ENCODE results near the gene SCRN2. TPM values are rescaled to one million over a fixed set of nuclear protein-coding genes. Genes with fewer than 3 reads are reported as not detected.

The SCRN2 gene
- total and polyA plus RNA-seq, 2 experiments from 2014 or later = 40.6 to 45.5 TPM

GRCh38 chr17:47871048-47871447 lies 30.0 kb upstream of the SCRN2 start:
- H3F3A ChIP-seq (replicated peaks; ENCODE audit: low read depth) = peaks cover 6% of the 10 kb centered on the region; the same call in 1 of the 2 replicates
- H3K4me3 ChIP-seq = no peak overlapping the region
- H3K4me2 ChIP-seq = no peak overlapping the region
- Mint-ChIP-seq H3K36me3 (ENCODE audit: low read depth) (no peaks in the 10 kb centered on the region), H3K27me3 (ENCODE audit: insufficient read depth, low read depth, poor library complexity) (peaks cover 62% of the 10 kb centered on the region), H3K27ac (no peak overlapping the region), H3K9me3 (no peaks in the 10 kb centered on the region), H3K4me3 (no peak overlapping the region; the same call in 2 of the 3 replicates), H3K4me1 (peaks cover 53% of the 10 kb centered on the region)
- no peaks in the 10 kb centered on the region for H3K79me2 ChIP-seq (replicated peaks; ENCODE audit: insufficient read depth)
- H2AFZ ChIP-seq = no peak overlapping the region
- H3K27ac ChIP-seq (ENCODE audit: low read depth) = no peak overlapping the region
- no peak for TF ChIP-seq JUNB (IDR thresholded peaks at IDR 0.05; ENCODE audit: unreplicated experiment)
- DNase-seq (ENCODE audit: low spot score) = no peak
- H3K9me2 ChIP-seq (ENCODE audit: insufficient read depth) = no peaks in the 10 kb centered on the region
- H3K27me3 ChIP-seq (ENCODE audit: insufficient read depth) = peaks cover 71% of the 10 kb centered on the region
- no peaks in the 10 kb centered on the region for H3K36me3 ChIP-seq (ENCODE audit: insufficient read depth)
- H3K4me1 ChIP-seq (ENCODE audit: insufficient read depth) = peaks cover 47% of the 10 kb centered on the region
- H4K20me1 ChIP-seq (replicated peaks; ENCODE audit: insufficient read depth) = peaks cover 5% of the 10 kb centered on the region; the same call in 1 of the 2 replicates
- ATAC-seq = no peak

GRCh38 chr17:47870056-47870455 lies 29.0 kb upstream of the SCRN2 start:
- Histone ChIP-seq H3K4me1 (ENCODE audit: insufficient read depth) (peaks cover 38% of the 10 kb centered on the region), H3K27me3 (ENCODE audit: insufficient read depth) (peaks cover 69% of the 10 kb centered on the region), H3K4me3 (0 out of 2 replicates have a peak overlapping the region, but pooled peaks have one; percentile 26), H3F3A (replicated peaks; ENCODE audit: low read depth) (peaks cover 6% of the 10 kb centered on the region; the same call in 1 of the 2 replicates), H3K4me2 (peak overlapping the region; percentile 67), H2AFZ (no peak overlapping the region), H4K20me1 (replicated peaks; ENCODE audit: insufficient read depth) (peaks cover 5% of the 10 kb centered on the region; the same call in 1 of the 2 replicates), H3K9me2 (ENCODE audit: insufficient read depth) (no peaks in the 10 kb centered on the region), H3K36me3 (ENCODE audit: insufficient read depth) (no peaks in the 10 kb centered on the region), H3K79me2 (replicated peaks; ENCODE audit: insufficient read depth) (no peaks in the 10 kb centered on the region), H3K27ac (ENCODE audit: low read depth) (no peak overlapping the region)
- peaks cover 58% of the 10 kb centered on the region for H3K27me3 Mint-ChIP-seq (ENCODE audit: insufficient read depth, low read depth, poor library complexity)
- ATAC-seq (no peak; the same call in 2 of the 3 replicates), DNase-seq (ENCODE audit: low spot score) (peak; percentile 8)
- no peaks in the 10 kb centered on the region for H3K9me3 Mint-ChIP-seq
- H3K4me3 Mint-ChIP-seq = 0 out of 3 replicates have a peak overlapping the region, but pooled peaks have one; percentile 28
- H3K27ac Mint-ChIP-seq = no peak overlapping the region
- no peaks in the 10 kb centered on the region for H3K36me3 Mint-ChIP-seq (ENCODE audit: low read depth)
- peaks cover 47% of the 10 kb centered on the region for H3K4me1 Mint-ChIP-seq
- TF ChIP-seq EZH2 (IDR thresholded peaks at IDR 0.05; ENCODE audit: low read depth, unreplicated experiment) (no peak), ZNF331 (CRISPR knock-in tag; IDR thresholded peaks at IDR 0.05; ENCODE audit: low read depth) (no peak), CREB1 (CRISPR knock-in tag; IDR thresholded peaks at IDR 0.05; ENCODE audit: low read depth) (no peak), REST (IDR thresholded peaks at IDR 0.05; ENCODE audit: unreplicated experiment) (no peak), EZH2phosphoT487 (IDR thresholded peaks at IDR 0.05; ENCODE audit: unreplicated experiment) (no peak), POLR2AphosphoS5 (IDR thresholded peaks at IDR 0.05; ENCODE audit: low read depth) (no peak), JUNB (IDR thresholded peaks at IDR 0.05; ENCODE audit: unreplicated experiment) (no peak), ZNF114 (CRISPR knock-in tag; IDR thresholded peaks at IDR 0.05) (no peak), NANOG (IDR thresholded peaks at IDR 0.05; ENCODE audit: borderline replicate concordance) (no peak), STAT1 (IDR thresholded peaks at IDR 0.05; ENCODE audit: unreplicated experiment) (no peak)
- TF ChIP-seq, protein P1, sequence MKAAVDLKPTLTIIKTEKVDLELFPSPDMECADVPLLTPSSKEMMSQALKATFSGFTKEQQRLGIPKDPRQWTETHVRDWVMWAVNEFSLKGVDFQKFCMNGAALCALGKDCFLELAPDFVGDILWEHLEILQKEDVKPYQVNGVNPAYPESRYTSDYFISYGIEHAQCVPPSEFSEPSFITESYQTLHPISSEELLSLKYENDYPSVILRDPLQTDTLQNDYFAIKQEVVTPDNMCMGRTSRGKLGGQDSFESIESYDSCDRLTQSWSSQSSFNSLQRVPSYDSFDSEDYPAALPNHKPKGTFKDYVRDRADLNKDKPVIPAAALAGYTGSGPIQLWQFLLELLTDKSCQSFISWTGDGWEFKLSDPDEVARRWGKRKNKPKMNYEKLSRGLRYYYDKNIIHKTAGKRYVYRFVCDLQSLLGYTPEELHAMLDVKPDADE (IDR thresholded peaks at IDR 0.05) = no peak
- TF ChIP-seq, protein P2, sequence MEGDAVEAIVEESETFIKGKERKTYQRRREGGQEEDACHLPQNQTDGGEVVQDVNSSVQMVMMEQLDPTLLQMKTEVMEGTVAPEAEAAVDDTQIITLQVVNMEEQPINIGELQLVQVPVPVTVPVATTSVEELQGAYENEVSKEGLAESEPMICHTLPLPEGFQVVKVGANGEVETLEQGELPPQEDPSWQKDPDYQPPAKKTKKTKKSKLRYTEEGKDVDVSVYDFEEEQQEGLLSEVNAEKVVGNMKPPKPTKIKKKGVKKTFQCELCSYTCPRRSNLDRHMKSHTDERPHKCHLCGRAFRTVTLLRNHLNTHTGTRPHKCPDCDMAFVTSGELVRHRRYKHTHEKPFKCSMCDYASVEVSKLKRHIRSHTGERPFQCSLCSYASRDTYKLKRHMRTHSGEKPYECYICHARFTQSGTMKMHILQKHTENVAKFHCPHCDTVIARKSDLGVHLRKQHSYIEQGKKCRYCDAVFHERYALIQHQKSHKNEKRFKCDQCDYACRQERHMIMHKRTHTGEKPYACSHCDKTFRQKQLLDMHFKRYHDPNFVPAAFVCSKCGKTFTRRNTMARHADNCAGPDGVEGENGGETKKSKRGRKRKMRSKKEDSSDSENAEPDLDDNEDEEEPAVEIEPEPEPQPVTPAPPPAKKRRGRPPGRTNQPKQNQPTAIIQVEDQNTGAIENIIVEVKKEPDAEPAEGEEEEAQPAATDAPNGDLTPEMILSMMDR (conservative IDR thresholded peaks at IDR 0.05; ENCODE audit: low read depth in 2 of 2) = no peak
